Aorta (tissue), 5 donors: Measurements from ENCODE around the gene C15orf61. TPM values are rescaled to one million over a fixed set of nuclear protein-coding genes. Genes with fewer than 3 reads are reported as not detected.

Source experiments
- ATAC-seq: fragments of 200-7000 bp; cut with Tn5 transposase; one replicate; pipeline ENCODE4 v1.9.1; 2022; ENCODE audit warnings: moderate library complexity; ENCODE audit not compliant: low FRiP score
- DNase-seq, 2 donors: peaks; one replicate each; pipeline ENCODE4 v3.0.0-alpha.2; 2020
- H3K27ac ChIP-seq, 2 donors: one replicate each; pipeline ENCODE4 v1.5.1; 2013; ENCODE audit warnings: low read length in 2 of 2, mild to moderate bottlenecking in 2 of 2, moderate library complexity in 2 of 2, control low read depth in 1 of 2, inconsistent platforms in 1 of 2, low read depth in 1 of 2
- H3K27me3 ChIP-seq, 2 donors: one replicate each; pipeline ENCODE4 v1.6.1; 2013; ENCODE audit warnings: control low read depth in 1 of 2, low read length in 1 of 2, mild to moderate bottlenecking in 1 of 2, moderate library complexity in 1 of 2; ENCODE audit not compliant: insufficient read depth in 2 of 2, control insufficient read depth in 1 of 2
- H3K36me3 ChIP-seq, 2 donors: one replicate each; pipeline ENCODE4 v1.6.1; 2013; ENCODE audit warnings: control low read depth in 1 of 2, low read length in 1 of 2, mild to moderate bottlenecking in 1 of 2; ENCODE audit not compliant: insufficient read depth in 2 of 2, control insufficient read depth in 1 of 2
- H3K4me1 ChIP-seq, 2 donors: one replicate each; pipeline ENCODE4 v1.6.1; 2013; ENCODE audit warnings: low read length in 2 of 2, control low read depth in 1 of 2, mild to moderate bottlenecking in 1 of 2, moderate library complexity in 1 of 2; ENCODE audit not compliant: insufficient read depth in 2 of 2, control insufficient read depth in 1 of 2
- H3K4me3 ChIP-seq, 2 donors: one replicate each; pipeline ENCODE4 v1.5.1; 2013; ENCODE audit warnings: low read length in 2 of 2, control low read depth in 1 of 2, mild to moderate bottlenecking in 1 of 2
- H3K9me3 ChIP-seq: one replicate; pipeline ENCODE4 v1.6.1; 2013; ENCODE audit warnings: mild to moderate bottlenecking, low read length; ENCODE audit not compliant: control insufficient read depth
- WGBS, 2 donors: extraction: QIAGEN DNeasy Blood & Tissue Kit; methylation state at CpG; one replicate each; pipeline ENCODE4 v1.1.7; 2013; 5-methylcytosine and 5-hydroxymethylcytosine counted together
- intact Hi-C, 2 donors: fragments of 100-400 bp; cut with DNase I; formaldehyde crosslinking; loops; one replicate each; pipeline versions ENCODE4 v1.14.2 to v1.15.0; 2022
- polyA plus RNA-seq, 2 donors: library from polyadenylated mRNA; stranded (reverse); fragments of 200-250 nt; gene quantifications; one replicate each; pipeline ENCODE4 v1.2.3, GENCODE V29; 2013
- total RNA-seq, 2 donors: library from RNA; stranded (reverse); fragmentation: NEBNext Ultra II Directional; extraction: Animal tissue kit (Norgen Biotek cat#: 25700); gene quantifications; one replicate each; pipeline ENCODE4 v1.2.1, GENCODE V29; 2021
- donor health status: healthy with polysubstance abuse.
- donor health status: Bipolar disorder and iron deficiency.
- donor health status: DM: no; HTN: no; CAD: no.
- donor health status: DM: no; HTN: no; CAD: no.
- donor health status: DM: yes; HTN: yes; CAD: no.

C15orf61 gene
- total and polyA plus RNA-seq, 4 donors = 1.2 to 4.9 (median 3.7) TPM

GRCh38 chr15:67544475-67544874 is 23.5 kb downstream of the C15orf61 start:
- peaks cover 0 to 3% of the 10 kb centered on the region in 2 donors for H3K4me1 ChIP-seq
- no peaks in the 10 kb centered on the region for H3K27me3 ChIP-seq
- no peak overlapping the region for H3K4me3 ChIP-seq
- H3K27ac ChIP-seq = no peak overlapping the region
- DNase-seq = no peak
- ATAC-seq = no peak
- WGBS, 2 donors = 76 to 95% methylated on average over 3 of the region's 3 CpGs
- H3K36me3 ChIP-seq = peaks cover 0 to 1% of the 10 kb centered on the region in 2 donors
- intact Hi-C loops = loop anchor here in 1 of 2 donors (10.0 kb wide), 1 partner anchor 290 kb away; no protein-coding TSS in a partner anchor
- no peaks in the 10 kb centered on the region for H3K9me3 ChIP-seq

DNA sequence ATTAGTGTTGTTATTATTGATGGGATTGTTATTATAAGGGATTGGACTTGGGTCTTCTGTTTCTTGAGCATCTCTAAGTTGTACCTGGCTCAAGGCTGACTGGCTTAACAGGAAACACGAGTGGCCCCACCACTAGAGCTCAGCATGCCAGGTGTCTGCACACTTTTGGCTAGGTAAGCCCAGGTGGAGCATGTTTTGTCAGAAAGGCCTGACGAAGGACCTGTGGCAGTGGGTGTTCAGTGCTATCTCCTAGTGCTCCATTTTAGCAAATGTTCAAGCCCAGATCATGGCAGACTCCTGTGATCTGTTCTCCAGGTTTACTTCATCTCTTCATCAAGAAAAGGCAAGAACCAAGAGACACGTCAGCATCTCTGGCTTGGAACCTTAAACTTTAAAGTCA is 24.9 kb downstream of the C15orf61 start:
- Histone ChIP-seq H3K36me3 (peaks cover 0 to 1% of the 10 kb centered on the region in 2 donors), H3K27me3 (no peaks in the 10 kb centered on the region), H3K27ac (no peak overlapping the region), H3K4me3 (no peak overlapping the region), H3K4me1 (peaks cover 0 to 3% of the 10 kb centered on the region in 2 donors), H3K9me3 (no peaks in the 10 kb centered on the region)
- 72 to 83% methylated on average over 3 of the region's 3 CpGs for WGBS, 2 donors
- ATAC-seq (no peak), DNase-seq (no peak)
- intact Hi-C loops = loop anchor here in 1 of 2 donors (10.0 kb wide), 1 partner anchor 289 kb away; no protein-coding TSS in a partner anchor

- intact Hi-C loops = loop anchor here in 1 of 2 donors (10.0 kb wide), 1 partner anchor 288 kb away; no protein-coding TSS in a partner anchor
- no peak for DNase-seq
- no peak overlapping the region for H3K4me3 ChIP-seq
- ATAC-seq = no peak
- peaks cover 0 to 1% of the 10 kb centered on the region in 2 donors for H3K36me3 ChIP-seq
- H3K9me3 ChIP-seq = no peaks in the 10 kb centered on the region
- WGBS, 2 donors = 86% methylated on average over 2 of the region's 2 CpGs
- H3K27me3 ChIP-seq = no peaks in the 10 kb centered on the region
- H3K27ac ChIP-seq = no peak overlapping the region
- H3K4me1 ChIP-seq = peaks cover 0 to 3% of the 10 kb centered on the region in 2 donors
These were observed 26.1 kb downstream of the C15orf61 start for GRCh38 chr15:67547064-67547463.

DNA sequence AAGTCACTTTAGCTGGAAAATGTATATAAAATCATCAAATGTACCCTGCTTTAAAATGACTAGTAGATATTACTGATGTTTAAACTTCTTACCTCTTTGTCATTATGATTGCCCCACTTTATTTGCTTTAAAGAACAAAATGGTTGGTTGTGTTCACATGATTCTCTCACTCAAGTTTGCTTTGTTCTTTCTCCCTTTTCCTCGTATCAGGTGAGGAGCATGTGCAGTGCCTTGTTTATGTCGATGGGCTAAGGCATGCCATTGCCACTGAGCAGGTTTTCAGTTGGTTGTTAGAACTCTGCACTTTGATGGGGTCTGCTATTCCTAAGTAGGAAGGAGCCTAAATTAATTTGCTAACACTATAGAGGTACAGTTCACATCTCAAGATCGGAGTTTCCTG is 26.9 kb downstream of the C15orf61 start:
- no peaks in the 10 kb centered on the region for H3K27me3 ChIP-seq
- no peak for DNase-seq
- intact Hi-C loops = loop anchor here in 1 of 2 donors (10.0 kb wide), 1 partner anchor 287 kb away; no protein-coding TSS in a partner anchor
- peaks cover 0 to 1% of the 10 kb centered on the region in 2 donors for H3K36me3 ChIP-seq
- whole genome bisulfite sequencing, 2 donors = 69 to 73% methylated on average over 3 of the region's 3 CpGs
- H3K4me1 ChIP-seq = peaks cover 0 to 3% of the 10 kb centered on the region in 2 donors
- no peak overlapping the region for H3K27ac ChIP-seq
- H3K9me3 ChIP-seq = no peaks in the 10 kb centered on the region
- H3K4me3 ChIP-seq = no peak overlapping the region
- no peak for ATAC-seq

DNA sequence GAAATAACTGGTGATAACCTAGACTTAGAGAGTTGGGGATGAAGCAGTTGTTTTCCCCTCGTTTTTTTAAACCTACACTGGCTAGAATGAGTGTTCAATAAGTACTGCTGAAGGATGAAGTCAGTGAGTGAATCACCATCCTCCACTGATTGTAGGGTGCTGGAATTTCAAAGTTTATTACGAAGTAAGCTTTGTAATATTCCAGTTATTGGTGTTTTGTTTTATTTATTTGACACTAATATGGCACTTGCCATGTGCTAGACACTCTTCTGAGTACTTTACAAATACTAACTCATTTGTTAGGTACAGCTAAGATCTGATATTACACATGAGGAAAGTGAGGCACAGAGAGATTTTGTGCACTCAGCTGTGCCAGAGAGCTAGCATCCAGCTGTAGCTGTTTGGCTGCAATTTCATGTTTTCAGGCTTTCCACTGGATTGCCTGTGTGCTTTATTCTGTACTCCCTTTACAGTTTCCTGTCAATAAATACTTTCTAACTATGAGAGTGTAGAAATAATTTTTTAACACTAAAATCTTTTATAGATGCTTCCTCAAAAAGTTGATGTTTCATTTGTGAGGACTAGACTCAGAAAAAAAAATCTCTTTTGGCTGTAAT is 27.4 kb downstream of the C15orf61 start:
- H3K4me3 ChIP-seq = no peak overlapping the region
- H3K9me3 ChIP-seq = no peaks in the 10 kb centered on the region
- ATAC-seq (no peak), DNase-seq (no peak)
- no peak overlapping the region for H3K27ac ChIP-seq
- peaks cover 0 to 1% of the 10 kb centered on the region in 2 donors for H3K36me3 ChIP-seq
- intact Hi-C loops = loop anchor here in 1 of 2 donors (10.0 kb wide), 1 partner anchor 286 kb away; no protein-coding TSS in a partner anchor
- H3K4me1 ChIP-seq = peaks cover 0 to 3% of the 10 kb centered on the region in 2 donors
- 47 to 62% methylated on average over 2 of the region's 2 CpGs for WGBS, 2 donors
- no peaks in the 10 kb centered on the region for H3K27me3 ChIP-seq

DNA sequence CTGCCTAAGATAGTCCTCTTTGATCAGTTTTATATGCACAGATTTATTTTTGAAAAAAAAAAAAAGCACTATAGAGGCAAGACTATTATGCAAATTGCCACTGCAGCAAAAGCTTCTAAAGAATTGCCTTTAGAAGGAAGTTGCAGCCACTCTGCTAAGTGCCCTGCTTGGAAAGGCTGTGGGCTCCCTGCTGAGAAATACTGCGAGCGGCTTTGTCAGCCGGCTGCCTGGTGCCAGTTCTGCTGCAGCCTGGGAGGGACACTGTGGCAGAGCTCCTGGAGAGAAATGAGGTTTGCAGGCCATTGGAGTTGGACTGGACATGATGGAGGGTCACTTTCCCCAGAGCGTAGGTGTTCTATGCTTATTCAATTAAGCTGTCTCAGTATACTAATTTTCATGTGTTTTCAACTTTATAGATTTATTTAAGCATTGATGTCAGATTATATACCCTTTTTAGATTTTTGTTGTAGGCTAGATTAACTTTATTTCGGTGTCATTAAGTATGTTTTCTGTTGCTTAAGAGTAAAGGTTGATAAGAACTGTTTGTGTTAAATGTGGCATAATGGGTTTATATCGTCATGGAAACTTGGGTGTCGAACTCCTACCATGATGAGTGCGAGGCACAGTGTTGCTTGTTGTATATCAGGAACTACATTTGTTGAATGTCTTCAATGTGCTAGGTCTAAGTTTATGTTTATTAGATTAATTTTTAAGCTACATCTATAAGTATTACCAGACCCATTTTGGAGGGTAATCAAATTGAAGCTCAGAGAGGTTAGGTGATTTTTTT is 28.1 kb downstream of the C15orf61 start:
- WGBS, 2 donors = 50 to 62% methylated on average over 8 of the region's 8 CpGs
- Histone ChIP-seq H3K9me3 (no peaks in the 10 kb centered on the region), H3K4me1 (no peaks in the 10 kb centered on the region), H3K4me3 (no peak overlapping the region), H3K27ac (no peak overlapping the region), H3K36me3 (peaks cover 0 to 1% of the 10 kb centered on the region in 2 donors), H3K27me3 (no peaks in the 10 kb centered on the region)
- intact Hi-C loops = loop anchor here in 1 of 2 donors (10.0 kb wide), 1 partner anchor 286 kb away; no protein-coding TSS in a partner anchor
- ATAC-seq (no peak), DNase-seq (no peak)

- no peak for ATAC-seq
- Histone ChIP-seq H3K9me3 (no peaks in the 10 kb centered on the region), H3K36me3 (peaks cover 0 to 1% of the 10 kb centered on the region in 2 donors), H3K4me1 (no peaks in the 10 kb centered on the region), H3K27me3 (no peaks in the 10 kb centered on the region), H3K4me3 (no peak overlapping the region), H3K27ac (no peak overlapping the region)
- WGBS, 2 donors = 54 to 65% methylated on average over 3 of the region's 3 CpGs
- DNase-seq = no peak
- intact Hi-C loops = loop anchor here in 1 of 2 donors (10.0 kb wide), 1 partner anchor 285 kb away; no protein-coding TSS in a partner anchor
These were observed 28.8 kb downstream of the C15orf61 start for GRCh38 chr15:67549736-67550135.

DNA sequence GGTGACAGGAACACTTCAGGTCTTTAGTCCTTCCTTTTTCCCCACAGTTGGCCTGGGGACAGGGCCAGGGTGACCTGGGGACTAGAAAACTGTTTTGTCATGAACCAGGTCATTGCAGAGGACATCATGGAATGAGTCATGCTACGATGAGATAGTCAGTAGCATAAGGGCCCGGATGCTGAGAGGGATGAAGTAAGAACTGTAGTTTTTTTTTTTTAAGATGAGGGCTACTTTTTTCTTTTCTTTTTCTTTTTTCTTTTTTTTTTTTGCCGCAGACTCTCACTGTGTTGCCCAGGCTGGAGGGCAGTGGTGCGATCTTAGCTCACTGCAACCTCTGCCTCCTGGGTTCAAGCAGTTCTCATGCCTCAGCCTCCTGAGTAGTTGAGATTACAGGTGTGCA is 29.6 kb downstream of the C15orf61 start:
- Histone ChIP-seq H3K4me1 (peaks cover 0 to 2% of the 10 kb centered on the region in 2 donors), H3K27ac (no peak overlapping the region), H3K9me3 (no peaks in the 10 kb centered on the region), H3K36me3 (no peaks in the 10 kb centered on the region), H3K4me3 (no peak overlapping the region), H3K27me3 (no peaks in the 10 kb centered on the region)
- 80 to 88% methylated on average over 4 of the region's 4 CpGs for WGBS, 2 donors
- intact Hi-C loops = no loop called here
- no peak for DNase-seq
- ATAC-seq = no peak
